Liver (tissue), 3 donors: Measurements from ENCODE around the gene ARRDC1.

Experiments
- GABPA ChIP-seq, 2 donors: IDR thresholded peaks in 1 of 2; conservative IDR thresholded peaks in 1 of 2; 2 replicates each; pipeline ENCODE4 v1.6.1; 2016; ENCODE audit warnings: antibody characterized with exemption in 2 of 2, mild to moderate bottlenecking in 1 of 2, moderate library complexity in 1 of 2
- TF ChIP-seq, protein P1 (sequence below): fragments of 150-350 bp; IDR thresholded peaks from 2 replicates; pipeline ENCODE4 v1.5.1; 2017; ENCODE audit warnings: improper control_type of control experiment, low read depth, low read length; ENCODE audit not compliant: missing input control
- TF ChIP-seq, protein P2 (sequence below): IDR thresholded peaks from 2 replicates; pipeline ENCODE4 v1.6.1; 2016; ENCODE audit warnings: antibody characterized with exemption
- donor health status: healthy.
- donor health status: healthy.

DNA sequence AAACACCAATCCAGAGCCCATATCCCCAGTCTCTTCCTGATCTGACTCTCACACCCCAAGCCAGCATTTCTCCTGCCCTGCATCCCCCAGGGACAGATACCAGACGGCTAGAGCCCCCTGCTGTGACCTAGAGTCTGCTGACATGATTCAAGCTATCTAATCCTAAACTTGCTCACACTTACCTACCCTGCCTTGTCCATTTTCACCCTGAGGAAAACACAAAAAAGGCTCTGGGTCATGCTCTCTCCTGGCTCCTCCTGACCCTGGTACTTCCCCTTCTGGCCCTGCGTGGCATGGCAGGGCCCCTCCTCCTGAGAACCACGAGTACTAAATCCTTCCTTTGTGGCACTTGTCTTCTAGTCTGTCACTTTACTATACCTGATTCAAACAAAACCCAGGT, 2.8 kb upstream of the ARRDC1 start:
- TF ChIP-seq, protein P1, sequence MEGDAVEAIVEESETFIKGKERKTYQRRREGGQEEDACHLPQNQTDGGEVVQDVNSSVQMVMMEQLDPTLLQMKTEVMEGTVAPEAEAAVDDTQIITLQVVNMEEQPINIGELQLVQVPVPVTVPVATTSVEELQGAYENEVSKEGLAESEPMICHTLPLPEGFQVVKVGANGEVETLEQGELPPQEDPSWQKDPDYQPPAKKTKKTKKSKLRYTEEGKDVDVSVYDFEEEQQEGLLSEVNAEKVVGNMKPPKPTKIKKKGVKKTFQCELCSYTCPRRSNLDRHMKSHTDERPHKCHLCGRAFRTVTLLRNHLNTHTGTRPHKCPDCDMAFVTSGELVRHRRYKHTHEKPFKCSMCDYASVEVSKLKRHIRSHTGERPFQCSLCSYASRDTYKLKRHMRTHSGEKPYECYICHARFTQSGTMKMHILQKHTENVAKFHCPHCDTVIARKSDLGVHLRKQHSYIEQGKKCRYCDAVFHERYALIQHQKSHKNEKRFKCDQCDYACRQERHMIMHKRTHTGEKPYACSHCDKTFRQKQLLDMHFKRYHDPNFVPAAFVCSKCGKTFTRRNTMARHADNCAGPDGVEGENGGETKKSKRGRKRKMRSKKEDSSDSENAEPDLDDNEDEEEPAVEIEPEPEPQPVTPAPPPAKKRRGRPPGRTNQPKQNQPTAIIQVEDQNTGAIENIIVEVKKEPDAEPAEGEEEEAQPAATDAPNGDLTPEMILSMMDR, result no peak
- TF ChIP-seq, protein P2, sequence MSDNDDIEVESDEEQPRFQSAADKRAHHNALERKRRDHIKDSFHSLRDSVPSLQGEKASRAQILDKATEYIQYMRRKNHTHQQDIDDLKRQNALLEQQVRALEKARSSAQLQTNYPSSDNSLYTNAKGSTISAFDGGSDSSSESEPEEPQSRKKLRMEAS, result no peak
- TF ChIP-seq GABPA (IDR thresholded peaks at IDR 0.05 in 1 of 2, conservative IDR thresholded peaks at IDR 0.05 in 1 of 2), result no peak
